CD1c-positive myeloid dendritic cell (primary cell): ENCODE data around the gene POU2F3.
"Not testable (repeated sequence)": the region's sequence is repeated elsewhere in the genome, so short reads cannot be mapped to it uniquely, and the experiment has no call there.

Experiments used
- DNase-seq: peaks from one replicate; pipeline ENCODE4 v3.0.0-alpha.2; 2016; ENCODE audit errors: extremely low spot score

POU2F3 gene

DNA sequence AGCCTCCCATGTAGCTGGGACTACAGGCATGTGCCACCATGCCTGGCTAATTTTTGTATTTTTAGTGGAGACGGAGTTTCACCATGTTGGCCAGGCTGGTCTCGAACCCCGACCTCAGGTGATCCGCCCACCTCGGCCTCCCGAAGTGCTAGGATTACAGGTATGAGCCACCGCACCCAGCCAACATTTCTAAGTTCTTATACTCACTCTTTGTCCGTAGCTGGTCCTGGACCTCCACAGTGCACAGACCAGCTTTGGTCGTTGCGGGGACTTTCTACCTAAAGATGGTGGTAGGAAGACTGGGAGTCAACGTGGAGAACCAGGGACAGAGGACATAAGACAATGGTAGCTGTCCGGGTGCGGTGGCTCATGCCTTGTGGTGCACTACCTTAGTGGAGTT lies 13.4 kb downstream of the POU2F3 start:
- not testable (repeated sequence) for DNase-seq

DNA sequence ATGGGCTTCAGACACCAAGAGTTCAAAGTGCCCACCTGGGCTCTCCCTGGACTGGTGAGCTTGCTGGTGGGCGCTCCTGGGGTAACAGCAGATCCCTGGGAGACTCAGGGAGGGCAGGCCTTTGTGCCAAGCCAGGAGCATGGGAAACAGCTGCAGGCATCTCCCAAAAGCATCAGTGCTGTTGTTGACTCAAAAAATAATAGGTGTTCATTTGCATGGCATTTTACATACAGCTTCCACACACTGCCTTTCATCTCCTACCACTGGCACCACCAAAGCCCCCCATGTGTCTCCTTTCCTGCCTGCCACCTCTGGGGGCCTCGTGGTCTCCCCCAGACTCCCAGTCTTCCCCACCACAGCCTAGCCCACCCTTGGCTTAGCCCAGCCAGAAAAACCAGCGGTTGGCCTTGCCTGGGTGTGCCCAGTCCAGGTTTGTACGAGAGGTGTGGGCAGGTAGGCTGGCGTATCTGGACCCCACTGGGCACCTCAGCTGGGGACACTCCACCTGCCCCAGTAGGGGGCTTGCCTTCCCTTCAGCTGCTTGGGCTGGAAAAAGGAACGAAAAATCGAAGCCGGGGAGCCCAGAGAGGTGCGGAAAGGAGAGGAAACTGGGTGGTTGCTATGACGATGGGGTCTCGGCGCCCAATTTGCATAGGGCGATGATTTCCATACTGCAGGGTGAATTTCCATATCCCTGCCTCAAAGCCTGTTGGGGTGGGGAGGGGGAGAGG lies 15.0 kb downstream of the POU2F3 start:
- DNase-seq, result no peak

DNA sequence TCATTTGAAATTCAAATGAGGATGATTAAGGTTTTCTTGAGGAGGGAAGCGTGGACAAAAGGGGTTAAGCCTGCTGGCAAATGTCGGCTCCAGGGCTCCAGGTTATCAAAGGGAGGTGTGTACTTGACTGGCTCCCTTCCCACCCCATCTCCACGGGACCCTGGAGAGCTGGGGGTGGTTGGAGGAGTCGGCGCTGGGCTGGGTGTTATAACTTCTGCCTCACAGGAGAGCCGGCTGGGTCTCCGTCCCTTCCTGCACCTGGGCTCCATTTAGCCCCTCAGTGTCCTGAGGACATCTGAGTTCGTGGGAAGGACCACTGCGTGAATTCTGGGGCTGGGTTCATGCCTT lies 15.6 kb downstream of the POU2F3 start:
- DNase-seq, result no peak

DNA sequence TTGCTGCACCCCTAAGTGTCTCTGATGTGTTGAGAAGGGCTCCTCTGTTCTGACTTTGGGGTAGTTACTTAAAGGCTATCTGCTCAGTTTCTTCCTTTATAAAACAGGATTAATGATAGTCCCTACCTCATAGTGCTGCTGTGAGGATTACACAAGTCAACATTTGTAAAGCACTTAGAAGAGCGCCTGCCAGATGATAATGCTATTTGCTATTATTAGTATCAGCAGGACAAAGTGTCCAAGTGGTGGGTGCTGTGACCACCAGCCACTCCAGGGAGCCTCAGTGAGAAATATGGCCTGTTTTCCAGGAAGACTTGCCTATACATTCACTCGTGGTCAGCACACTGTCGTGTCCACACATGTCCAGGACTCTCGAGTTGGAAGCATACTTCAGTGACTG lies 16.2 kb downstream of the POU2F3 start:
- no peak for DNase-seq

DNA sequence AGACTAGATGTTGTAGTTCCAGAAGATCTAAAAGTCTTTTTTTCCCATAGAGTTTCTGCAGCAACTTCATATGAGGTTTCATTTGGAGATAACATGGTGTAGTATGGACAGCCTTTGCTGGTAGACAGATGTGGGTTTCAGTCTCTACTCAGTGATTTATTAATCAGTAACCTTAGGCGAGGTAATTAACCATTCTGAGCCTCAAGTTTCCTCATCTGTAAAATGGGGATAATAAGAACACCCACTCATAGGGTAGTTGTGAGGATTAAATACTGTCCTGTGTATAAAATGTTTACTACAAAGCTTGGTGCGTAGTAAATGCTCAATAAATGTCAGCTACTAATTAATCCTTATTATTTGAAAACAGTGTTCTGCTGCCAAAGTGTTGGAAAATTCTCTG lies 16.8 kb downstream of the POU2F3 start:
- DNase-seq, result no peak

DNA sequence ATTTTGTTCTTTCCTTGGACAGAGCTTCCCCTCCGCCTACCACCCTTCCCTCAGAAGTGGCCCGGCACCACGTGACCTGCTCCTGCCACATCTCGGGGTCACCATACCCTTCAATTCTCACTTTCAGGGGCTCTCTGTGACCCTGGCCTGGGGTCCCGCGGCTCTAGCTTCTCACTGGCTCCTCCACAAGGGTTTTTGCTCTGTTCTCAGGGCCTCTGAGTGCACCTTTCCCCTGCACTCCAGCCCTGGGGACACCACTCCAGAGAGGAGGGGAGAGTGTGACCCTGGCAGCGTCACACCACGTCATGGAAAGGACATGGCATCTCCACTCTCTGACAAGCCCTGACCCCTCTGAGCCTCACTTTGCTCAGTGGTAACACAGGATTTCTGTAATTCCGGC lies 17.4 kb downstream of the POU2F3 start:
- no peak for DNase-seq

DNA sequence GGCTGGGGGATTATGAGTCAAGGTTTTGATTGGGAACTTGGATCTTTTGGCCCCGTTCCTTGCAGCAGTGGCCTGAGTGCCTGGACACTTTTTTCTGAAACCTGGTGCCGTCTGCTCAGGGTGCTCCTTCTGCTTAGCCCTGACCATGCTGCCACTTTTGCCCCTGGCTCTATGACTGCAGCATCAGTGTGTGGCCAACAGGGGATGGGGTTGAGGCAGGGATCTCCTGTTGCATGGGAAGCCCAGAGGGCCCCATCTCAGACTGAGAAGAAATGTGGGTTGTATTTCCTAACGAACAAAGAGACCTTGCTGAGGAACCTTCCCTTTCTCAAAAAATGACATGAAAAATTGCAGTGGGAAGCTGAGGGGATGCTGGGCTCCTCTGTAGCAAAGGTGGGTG lies 18.7 kb downstream of the POU2F3 start:
- no peak for DNase-seq

DNA sequence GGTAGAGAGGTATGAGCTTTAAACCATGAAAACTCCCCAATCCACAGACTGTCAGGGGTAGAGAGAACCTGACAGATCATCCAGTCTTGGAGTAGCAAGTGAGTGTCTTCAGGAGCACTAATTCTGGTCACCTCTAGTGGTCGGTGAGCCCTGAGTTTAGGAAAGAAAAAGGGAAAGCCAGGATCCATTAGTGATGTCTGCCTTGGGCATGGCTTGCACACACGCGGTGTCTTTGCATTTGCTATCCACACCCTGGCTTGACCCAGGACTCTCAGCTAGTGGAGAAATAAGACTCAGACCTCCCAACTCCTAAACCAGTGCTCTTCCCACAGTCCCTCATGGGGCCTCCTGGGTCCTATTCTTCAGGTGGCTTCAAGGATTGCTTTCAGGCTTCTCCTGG lies 19.3 kb downstream of the POU2F3 start:
- no peak for DNase-seq

DNA sequence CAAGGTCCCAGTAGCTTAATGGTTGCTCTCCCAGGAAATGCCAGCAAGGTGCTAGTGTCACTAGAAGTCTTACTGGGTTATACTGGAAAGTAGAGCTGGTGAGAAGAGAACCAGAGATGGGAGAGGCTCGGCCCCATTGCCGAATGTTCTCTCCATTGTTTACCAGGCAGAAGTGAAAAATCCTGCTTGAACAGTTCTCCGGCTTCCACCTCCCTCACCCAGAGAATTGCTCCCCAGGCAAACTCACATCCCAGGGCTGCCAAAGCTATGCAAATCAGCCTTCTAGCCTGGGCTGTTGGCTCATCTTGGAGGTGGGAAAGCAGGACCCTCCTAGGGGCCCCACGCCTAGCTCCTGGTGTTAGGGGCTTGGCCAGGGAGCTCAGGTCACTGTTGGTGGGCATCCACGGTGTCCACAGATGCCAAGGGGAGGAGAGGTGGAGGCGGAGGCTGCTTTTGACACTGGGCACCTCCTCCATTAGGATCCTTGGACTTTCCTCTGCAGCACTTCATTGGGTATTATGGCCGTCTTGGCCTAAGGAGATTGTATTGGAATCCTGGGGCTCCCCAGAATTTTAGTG lies 20.1 kb downstream of the POU2F3 start:
- no peak for DNase-seq

DNA sequence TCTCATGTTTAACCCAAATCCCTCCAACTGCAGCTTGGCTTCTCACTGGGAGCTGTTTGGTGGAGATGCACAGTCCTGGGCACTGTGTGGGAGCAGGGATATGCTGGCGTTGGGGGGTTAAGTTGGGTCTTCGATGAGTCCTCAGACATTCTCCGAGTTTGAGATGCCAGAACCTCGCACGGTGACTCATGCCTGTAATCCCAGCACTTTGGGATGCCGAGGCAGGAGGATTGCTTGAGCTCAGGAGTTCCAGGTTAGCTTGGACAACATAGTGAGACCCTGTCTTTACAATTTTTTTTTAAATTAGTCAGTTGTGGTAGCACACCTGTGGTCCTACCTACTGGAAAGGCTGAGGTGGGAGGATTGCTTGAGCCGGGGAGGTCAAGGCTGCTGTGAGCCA lies 20.7 kb downstream of the POU2F3 start:
- no peak for DNase-seq

DNA sequence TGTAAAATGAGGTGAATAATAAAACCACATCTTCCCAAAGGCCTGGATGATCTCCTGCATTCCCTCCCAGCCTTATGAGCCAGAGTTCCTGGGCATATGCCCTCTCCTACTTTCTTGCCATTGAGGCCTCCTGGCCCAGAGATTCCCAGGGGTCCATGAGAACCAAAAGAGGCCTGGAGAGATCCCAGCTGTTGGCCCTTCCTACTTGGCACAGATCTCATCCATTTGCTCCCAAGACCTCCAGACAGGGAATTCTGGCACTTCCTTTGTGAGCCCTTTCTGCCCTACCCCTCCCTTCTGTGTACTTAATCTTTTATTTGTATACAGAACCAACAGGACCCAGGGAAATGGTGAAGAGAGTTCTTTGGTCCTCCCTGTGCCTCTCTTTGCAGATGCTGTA lies 21.4 kb downstream of the POU2F3 start:
- no peak for DNase-seq

DNA sequence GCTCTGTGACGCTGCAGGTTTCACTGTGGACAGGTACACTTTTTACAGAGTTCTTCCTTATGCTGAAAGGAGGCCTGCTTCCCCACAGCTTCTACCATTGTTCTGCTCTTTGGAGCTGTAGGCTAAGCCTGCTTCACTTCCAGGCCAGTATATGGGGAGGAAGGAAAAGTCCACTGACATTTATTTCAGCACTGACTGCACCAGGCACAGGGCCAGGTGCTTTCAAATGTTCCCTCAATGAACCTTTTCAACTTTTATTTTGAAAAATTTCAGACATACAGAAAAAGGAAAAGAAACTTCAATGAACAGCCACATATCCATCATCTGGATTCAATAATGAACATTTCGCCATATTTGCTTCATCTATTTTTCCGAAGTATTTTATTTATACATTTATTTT lies 22.0 kb downstream of the POU2F3 start:
- no peak for DNase-seq

DNA sequence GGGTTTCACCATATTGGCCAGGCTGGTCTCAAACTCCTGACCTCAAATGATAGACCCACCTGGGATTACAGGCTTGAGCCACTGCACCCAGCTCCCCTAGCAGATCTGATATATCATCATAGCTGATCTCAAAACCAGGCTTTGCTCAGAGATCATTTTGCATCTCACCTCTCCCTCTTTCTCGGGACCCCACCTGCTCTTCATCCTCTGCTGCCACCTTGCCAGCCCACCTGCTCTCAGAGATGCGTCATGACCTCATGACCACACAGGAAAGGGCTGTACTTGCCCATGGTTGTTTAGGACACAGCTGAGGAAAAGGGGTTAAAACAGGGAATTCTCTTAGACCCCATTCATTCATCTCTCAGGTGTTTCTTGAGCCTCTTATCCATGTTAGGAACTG lies 27.4 kb downstream of the POU2F3 start:
- no peak for DNase-seq

DNA sequence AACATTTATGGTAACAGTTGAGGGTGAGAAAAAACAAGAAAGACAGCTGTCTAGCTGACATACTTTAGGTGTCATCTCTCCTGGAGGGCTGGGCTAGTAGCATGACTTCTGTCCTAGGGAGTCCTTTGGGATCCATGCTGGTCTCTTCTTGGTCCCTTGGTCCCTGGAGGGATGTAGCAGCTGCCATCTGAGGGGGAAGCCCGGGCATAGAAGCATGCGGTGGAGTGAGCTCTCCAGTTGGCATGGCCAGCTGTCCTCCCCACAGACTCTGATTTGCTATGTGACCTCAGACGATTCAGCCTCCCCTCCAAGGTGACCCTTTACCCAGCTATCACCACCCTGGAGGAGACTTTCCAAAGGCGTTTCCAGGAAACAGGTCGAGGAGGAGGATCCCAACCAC lies 28.7 kb downstream of the POU2F3 start:
- no peak for DNase-seq

DNA sequence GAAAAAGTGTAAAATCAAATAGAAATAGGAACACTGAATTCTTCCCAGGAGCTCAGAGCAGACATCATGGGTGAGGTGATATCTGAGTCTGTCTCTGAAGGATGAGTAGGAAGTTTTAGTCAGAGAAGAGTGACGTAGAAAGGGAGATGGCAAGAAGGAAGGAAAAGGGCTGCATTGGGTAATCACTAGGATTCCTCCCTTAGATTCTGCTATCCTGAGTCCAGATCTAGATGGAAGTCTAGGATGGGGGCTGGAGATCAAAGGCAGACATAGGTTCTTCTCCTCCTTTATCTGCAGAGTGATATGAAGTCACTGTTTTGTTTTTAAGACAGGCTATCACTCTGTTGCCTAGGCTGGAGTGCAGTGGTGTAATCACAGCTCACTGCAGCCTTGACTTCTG lies 30.4 kb downstream of the POU2F3 start:
- no peak for DNase-seq

DNA sequence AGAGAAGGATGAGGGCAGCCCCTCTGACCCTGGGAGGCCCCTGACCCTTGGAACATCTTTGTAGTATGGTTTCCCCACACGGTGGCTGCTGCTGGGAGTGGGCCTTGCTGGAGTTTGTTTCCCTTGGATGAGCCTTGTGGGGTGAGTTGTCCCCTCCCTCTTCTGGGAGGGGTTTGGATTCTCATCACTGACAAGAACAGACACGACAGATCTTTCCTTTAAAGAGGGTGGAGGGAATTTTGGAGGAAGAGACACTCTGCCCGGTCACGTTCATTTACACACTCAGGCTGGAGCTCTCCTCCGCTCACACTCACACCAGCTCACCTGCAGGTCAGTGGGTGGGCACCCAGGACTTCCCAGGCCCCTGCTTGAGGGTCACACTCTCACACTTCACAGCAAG lies 31.7 kb downstream of the POU2F3 start:
- DNase-seq, result no peak

DNA sequence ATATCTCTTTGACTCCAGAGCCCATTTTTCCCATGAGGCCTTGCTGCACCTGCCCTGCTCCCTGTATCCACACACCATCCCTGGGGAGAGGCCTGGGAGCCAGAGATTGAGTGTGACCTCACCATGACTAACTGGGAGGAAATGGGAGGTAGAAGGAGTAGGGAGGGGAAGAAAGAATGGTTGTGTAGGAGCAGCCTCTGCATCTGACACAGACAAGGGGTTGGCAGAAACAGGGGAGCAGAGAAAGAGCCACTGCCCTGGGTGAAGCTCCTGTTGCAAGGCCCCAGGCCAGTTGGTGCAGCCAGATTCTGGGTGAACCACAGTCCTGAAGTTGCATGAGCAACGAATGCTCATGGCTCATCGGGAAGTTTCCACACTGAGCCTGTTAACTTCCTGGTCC lies 32.4 kb downstream of the POU2F3 start:
- no peak for DNase-seq

DNA sequence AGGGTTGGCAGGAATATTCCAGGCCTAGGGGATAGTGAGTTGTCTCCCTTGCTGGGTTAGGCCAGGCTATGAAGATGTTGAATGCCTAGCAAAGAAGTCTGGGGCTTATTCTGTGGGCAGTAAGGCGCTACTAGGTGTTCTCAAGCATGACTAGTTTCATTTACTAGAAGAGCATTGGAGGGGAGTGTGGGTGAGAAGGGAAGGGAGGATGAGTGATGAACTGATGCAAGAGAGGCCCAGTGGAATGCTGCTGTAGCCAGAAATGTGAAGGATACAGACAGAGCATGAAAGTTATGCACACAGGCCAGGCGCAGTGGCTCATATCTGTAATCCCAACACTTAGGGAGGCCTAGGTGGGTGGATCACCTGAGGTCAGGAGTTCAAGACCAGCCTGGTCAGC lies 33.5 kb downstream of the POU2F3 start:
- DNase-seq, result no peak

DNA sequence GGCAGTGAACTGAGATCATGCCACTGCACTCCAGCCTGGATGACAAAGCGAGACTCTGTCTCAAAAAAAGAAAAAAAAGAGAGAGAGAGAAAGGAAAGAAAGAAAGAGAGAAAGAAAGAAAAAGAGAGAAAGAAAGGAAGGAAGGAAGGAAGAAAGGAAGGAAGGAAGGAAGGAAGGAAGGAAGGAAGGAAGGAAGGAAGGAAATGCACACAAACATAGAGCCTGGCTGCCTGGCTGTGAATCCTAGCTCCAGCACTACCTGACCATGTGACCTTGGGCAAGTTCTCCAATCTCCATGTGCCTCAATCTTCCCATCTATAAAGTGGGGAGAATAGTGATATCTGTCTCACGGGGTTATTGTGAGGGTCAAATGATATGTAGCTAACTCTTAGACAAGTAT lies 34.0 kb downstream of the POU2F3 start:
- DNase-seq, result not testable (repeated sequence)

DNA sequence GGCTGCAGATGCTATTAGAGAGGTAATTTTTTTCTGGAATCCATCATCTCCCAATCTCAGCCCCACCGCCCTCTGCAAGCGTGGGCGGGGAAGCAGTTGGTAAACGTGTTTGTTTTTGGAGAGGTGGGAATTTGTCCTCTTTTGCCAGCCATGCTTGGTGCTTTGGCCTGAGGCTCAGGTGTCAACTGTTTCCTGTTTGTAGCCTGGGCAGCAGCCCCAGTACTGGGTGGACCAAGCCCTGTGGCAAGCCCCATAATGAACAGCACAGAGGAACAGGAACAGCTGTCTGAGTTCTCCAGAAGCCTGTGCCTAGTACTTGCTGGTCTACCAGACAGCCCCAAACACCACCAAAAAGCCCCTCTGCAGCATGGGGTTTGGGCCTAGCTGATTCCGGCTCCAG lies 39.6 kb downstream of the POU2F3 start:
- no peak for DNase-seq

DNA sequence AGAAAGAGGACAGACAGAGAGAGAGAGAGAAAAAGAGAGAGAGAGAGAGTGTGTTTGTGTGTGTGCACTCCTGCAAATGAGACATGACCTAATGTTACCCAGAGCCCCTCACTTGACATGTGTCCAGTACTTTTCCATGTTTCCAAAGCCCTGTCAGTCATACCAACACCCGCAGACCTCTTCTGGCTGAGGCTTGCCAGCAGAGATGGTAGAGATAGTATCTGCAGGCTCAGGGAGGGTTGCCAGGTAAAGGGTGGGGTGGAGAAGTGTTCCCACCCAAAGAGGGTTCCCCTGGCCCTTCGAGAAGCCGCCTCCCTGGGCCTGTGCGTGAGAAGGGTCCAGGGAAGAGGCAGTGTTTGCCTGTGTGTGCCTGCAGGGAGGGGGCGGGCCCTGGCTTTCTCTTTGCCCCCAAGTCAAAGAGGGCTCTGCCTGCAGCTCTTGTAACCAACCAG lies 40.7 kb downstream of the POU2F3 start:
- DNase-seq, result no peak

DNA sequence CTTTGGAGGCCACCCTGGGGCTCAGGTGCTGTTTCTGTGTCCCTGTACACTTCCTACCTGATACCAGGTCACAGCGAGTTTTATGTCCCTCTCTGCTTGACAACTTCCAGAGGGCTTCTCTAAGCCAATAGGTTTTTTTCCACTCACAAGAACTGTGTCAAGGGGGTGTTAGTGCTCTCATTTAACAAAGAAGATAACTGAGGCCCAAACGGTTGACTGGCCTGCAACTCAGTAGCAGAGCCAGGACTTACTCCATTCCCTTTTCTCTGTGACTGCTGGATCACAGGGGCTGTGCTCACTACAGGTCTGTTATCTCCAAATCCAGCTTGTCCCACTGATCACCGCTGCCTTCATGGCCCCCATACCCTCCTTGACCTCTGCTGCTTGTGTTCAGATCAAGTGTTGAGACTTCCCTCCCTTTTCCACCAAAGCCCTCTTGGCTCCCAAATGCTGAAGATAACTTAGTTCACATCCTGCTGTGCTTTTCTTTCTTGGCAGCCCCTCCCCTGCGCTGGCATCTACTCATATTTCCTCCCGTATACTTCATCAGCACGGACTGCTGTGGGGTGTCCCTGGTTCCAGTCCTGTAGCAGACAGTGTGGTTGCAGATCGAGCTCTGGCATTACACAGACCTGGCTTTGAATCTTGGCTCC lies 41.3 kb downstream of the POU2F3 start:
- no peak for DNase-seq

DNA sequence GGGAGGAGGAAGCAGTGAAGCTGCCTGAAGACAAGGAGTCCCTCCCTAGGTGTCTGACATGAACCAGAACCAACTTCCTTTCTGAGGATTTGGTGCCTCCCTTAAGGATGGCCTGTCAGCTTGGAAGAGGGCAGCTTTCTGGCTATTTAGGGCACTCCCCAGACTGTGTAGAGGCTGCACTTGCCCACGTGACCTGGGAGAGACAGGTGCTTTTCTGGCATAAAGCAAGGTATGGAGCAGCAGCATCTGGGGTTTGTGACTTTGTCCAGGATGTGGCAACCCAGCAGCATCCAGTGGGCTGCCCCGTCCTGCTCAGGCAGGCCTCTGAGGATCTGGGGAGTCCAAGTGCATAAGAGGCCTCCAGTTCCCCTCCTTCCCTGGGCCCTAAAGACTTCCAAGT lies 43.2 kb downstream of the POU2F3 start:
- DNase-seq, result no peak

DNA sequence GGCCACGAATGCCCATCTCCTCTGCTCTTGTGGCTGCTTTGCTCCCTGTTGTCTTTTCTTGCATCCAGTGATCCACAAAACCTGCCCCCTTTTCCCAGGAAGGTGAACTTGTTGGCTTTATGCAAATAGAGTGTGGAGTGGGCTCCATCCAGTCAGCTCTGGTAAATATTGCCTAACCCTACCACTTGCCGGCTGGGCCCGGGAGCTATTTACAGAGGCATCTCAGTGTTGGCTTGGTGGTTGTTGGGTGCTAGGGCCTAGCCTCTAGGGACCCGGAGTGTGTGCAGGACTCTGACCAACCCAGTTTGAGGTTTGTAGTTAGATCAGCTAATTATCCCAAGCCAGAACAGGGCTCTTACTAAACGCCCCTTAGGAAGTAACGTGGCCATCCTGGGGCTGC lies 44.3 kb downstream of the POU2F3 start:
- no peak for DNase-seq
